Peyer's patch (tissue), 4 donors: ENCODE results near the gene OTUB2.

Experiments used
- POLR2A ChIP-seq, 2 donors: fragments of 450-650 bp; IDR thresholded peaks; one replicate each; pipeline ENCODE4 v1.5.1; 2017; ENCODE audit warnings: antibody characterized with exemption in 2 of 2, mild to moderate bottlenecking in 2 of 2, moderate library complexity in 2 of 2
- TF ChIP-seq, protein P1 (sequence below), 6 experiments: fragments of 450-650 bp in 4 of 6; fragments of 200-600 bp in 2 of 6; sonication (generic) in 1 of 6; IDR thresholded peaks; one replicate each; pipeline ENCODE4 v1.5.1; 2017 to 2019; ENCODE audit warnings: antibody characterized with exemption in 6 of 6, mild to moderate bottlenecking in 3 of 6, moderate library complexity in 1 of 6

- TF ChIP-seq, protein P1, sequence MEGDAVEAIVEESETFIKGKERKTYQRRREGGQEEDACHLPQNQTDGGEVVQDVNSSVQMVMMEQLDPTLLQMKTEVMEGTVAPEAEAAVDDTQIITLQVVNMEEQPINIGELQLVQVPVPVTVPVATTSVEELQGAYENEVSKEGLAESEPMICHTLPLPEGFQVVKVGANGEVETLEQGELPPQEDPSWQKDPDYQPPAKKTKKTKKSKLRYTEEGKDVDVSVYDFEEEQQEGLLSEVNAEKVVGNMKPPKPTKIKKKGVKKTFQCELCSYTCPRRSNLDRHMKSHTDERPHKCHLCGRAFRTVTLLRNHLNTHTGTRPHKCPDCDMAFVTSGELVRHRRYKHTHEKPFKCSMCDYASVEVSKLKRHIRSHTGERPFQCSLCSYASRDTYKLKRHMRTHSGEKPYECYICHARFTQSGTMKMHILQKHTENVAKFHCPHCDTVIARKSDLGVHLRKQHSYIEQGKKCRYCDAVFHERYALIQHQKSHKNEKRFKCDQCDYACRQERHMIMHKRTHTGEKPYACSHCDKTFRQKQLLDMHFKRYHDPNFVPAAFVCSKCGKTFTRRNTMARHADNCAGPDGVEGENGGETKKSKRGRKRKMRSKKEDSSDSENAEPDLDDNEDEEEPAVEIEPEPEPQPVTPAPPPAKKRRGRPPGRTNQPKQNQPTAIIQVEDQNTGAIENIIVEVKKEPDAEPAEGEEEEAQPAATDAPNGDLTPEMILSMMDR (IDR thresholded peaks at IDR 0.05) = no peak
- TF ChIP-seq POLR2A (IDR thresholded peaks at IDR 0.05) = no peak
Measured at GRCh38 chr14:93989939-93990338, 36.2 kb upstream of the OTUB2 start.
